Measurements from ENCODE around the gene PARD3.

The PARD3 gene

DNA sequence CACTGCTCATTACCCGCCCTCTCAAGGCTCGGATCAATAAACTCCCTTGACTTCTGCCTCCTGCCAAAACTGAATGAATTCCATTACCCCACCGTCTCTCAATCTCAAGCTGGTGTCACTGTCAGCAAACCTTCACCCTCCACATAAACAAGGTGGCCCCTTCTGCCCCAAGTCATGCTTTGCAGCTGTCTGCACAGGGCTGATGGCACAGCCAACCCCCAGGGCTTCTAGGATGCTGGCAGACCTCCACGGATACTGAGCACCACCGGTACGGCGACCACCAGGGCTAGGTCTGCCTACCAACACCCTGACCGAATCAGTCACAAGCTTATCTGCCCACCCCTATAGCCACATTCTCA is 46.1 kb downstream of the PARD3 start:
- DNase-seq (ENCODE audit: low read depth, low spot score): no peak
- POLR2A ChIA-PET: no interaction called here
- CTCF ChIA-PET: interaction anchor here (1.2 kb wide), 1 partner anchor 9 kb away, joined by 3 read pairs; no protein-coding TSS in a partner anchor
- TF ChIP-seq, protein P1, sequence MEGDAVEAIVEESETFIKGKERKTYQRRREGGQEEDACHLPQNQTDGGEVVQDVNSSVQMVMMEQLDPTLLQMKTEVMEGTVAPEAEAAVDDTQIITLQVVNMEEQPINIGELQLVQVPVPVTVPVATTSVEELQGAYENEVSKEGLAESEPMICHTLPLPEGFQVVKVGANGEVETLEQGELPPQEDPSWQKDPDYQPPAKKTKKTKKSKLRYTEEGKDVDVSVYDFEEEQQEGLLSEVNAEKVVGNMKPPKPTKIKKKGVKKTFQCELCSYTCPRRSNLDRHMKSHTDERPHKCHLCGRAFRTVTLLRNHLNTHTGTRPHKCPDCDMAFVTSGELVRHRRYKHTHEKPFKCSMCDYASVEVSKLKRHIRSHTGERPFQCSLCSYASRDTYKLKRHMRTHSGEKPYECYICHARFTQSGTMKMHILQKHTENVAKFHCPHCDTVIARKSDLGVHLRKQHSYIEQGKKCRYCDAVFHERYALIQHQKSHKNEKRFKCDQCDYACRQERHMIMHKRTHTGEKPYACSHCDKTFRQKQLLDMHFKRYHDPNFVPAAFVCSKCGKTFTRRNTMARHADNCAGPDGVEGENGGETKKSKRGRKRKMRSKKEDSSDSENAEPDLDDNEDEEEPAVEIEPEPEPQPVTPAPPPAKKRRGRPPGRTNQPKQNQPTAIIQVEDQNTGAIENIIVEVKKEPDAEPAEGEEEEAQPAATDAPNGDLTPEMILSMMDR (IDR thresholded peaks at IDR 0.05; ENCODE audit: insufficient read depth, low read length, missing control alignments): no peak
- H3K4me3 ChIP-seq (ENCODE audit: low read depth, low read length): no peak overlapping the region

GRCh38 chr10:34768261-34768971 is 46.7 kb downstream of the PARD3 start:
- TF ChIP-seq, protein P1 (IDR thresholded peaks at IDR 0.05; ENCODE audit: insufficient read depth, low read length, missing control alignments): no peak
- CTCF ChIA-PET: interaction anchor here (1.2 kb wide), 1 partner anchor 8 kb away, joined by 3 read pairs; no protein-coding TSS in a partner anchor
- H3K4me3 ChIP-seq (ENCODE audit: low read depth, low read length): no peak overlapping the region
- POLR2A ChIA-PET: no interaction called here
- DNase-seq (ENCODE audit: low read depth, low spot score): no peak

GRCh38 chr10:34766811-34767494 is 48.1 kb downstream of the PARD3 start:
- POLR2A ChIA-PET: interaction anchor here (0.5 kb wide), 1 partner anchor 21 kb away, joined by 4 read pairs; no protein-coding TSS in a partner anchor
- CTCF ChIA-PET: no interaction called here
- TF ChIP-seq, protein P1 (IDR thresholded peaks at IDR 0.05; ENCODE audit: insufficient read depth, low read length, missing control alignments): no peak
- DNase-seq (ENCODE audit: low read depth, low spot score): no peak
- no peak overlapping the region for H3K4me3 ChIP-seq (ENCODE audit: low read depth, low read length)

DNA sequence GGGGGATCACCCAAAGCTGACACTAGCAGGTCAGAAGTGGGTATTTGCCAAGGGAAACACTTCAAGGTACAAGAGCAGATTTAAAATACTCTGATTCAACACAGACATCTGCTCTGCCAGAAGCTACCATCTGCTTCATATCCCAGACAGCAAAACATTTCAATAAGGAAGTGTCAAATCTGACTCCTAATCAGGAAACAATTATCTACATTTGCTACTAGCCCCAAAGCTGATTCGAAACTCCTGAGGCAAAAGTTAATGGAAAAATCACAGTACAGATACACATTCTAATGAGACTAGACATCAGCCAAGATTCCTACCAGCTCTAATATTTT is 48.9 kb downstream of the PARD3 start:
- TF ChIP-seq, protein P1 (IDR thresholded peaks at IDR 0.05; ENCODE audit: insufficient read depth, low read length, missing control alignments): no peak
- POLR2A ChIA-PET: interaction anchor here (0.5 to 0.6 kb wide), 2 partner anchors 20 to 101 kb away, joined by 3 to 4 read pairs; no protein-coding TSS in a partner anchor
- H3K4me3 ChIP-seq (ENCODE audit: low read depth, low read length): no peak overlapping the region
- CTCF ChIA-PET: no interaction called here
- DNase-seq (ENCODE audit: low read depth, low spot score): no peak

GRCh38 chr10:34764472-34764946 is 50.6 kb downstream of the PARD3 start:
- DNase-seq (ENCODE audit: low read depth, low spot score): no peak

More at GRCh38 chr10:34764472-34764946, 50.6 kb downstream of the PARD3 start:
- H3K4me3 ChIP-seq (ENCODE audit: low read depth, low read length): no peak overlapping the region
- ChIA-PET POLR2A (no interaction called here), CTCF (no interaction called here)
- TF ChIP-seq, protein P1 (IDR thresholded peaks at IDR 0.05; ENCODE audit: insufficient read depth, low read length, missing control alignments): no peak

All from AG04449 (cell line).